ENCODE measurements around the gene AFM.

AFM gene

DNA sequence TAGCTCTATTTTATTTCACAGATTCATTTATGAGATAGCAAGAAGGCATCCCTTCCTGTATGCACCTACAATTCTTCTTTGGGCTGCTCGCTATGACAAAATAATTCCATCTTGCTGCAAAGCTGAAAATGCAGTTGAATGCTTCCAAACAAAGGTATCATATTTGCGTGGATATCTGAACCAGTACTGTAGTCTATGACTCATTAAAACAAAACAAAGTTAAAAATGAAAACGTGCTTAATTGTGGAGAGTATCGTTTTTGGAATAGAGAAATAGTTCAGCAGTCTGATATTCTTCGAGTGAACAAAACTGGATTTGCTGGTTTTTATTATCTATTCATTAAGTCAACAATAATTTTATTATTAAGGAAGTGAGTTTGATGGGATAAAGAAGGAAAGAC lies 39.3 kb upstream of the AFM start:
- DNase-seq = no peak
- Histone ChIP-seq H3K4me1 (ENCODE audit: control extremely low read depth in 1 of 4, control insufficient read depth in 4 of 4, insufficient read depth in 4 of 4, low read length in 3 of 4) (no peaks in the 10 kb centered on the region), H3K27ac (ENCODE audit: insufficient read depth in 1 of 2, low read depth in 1 of 2, low read length in 2 of 2, poor library complexity in 1 of 2, severe bottlenecking in 2 of 2) (no peak overlapping the region), H3K27me3 (replicated peaks in 2 of 5; ENCODE audit: control insufficient read depth in 4 of 5, insufficient read depth in 5 of 5, low read length in 4 of 5) (no peaks in the 10 kb centered on the region), H3K9me3 (ENCODE audit: control extremely low read depth in 1 of 5, control insufficient read depth in 4 of 5, insufficient read depth in 2 of 5, low read depth in 1 of 5, low read length in 4 of 5) (no peaks in the 10 kb centered on the region), H3K4me3 (ENCODE audit: control insufficient read depth in 1 of 7, extremely low read depth in 1 of 7, insufficient read depth in 4 of 7, low read depth in 2 of 7, low read length in 6 of 7) (no peak overlapping the region), H3K36me3 (ENCODE audit: control insufficient read depth in 4 of 4, insufficient read depth in 4 of 4, low read length in 3 of 4) (no peaks in the 10 kb centered on the region)
- POLR2A ChIA-PET = no interaction called here
- no CpG with 5 or more reads among the region's 5 CpGs for WGBS (ENCODE audit: insufficient coverage)
- CTCF ChIA-PET = no interaction called here

DNA sequence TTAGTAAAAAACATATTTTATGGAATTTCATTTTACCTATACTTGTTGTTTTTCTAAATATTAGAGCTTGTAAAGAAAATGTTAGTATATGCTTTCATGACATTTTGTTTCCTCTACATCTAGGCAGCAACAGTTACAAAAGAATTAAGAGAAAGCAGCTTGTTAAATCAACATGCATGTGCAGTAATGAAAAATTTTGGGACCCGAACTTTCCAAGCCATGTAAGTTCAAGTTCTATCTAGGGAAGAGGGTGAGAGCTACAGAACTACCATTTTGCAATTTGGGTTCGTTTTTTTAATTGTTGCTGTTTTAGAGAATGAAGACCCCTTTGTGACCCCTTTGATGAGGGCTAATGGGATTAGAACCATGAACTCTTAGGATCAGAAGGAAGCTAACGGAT lies 38.3 kb upstream of the AFM start:
- no peak for DNase-seq
- no peak overlapping the region for H3K4me3 ChIP-seq (ENCODE audit: control insufficient read depth in 1 of 7, extremely low read depth in 1 of 7, insufficient read depth in 4 of 7, low read depth in 2 of 7, low read length in 6 of 7)
- no peaks in the 10 kb centered on the region for H3K4me1 ChIP-seq (ENCODE audit: control extremely low read depth in 1 of 4, control insufficient read depth in 4 of 4, insufficient read depth in 4 of 4, low read length in 3 of 4)
- H3K36me3 ChIP-seq (ENCODE audit: control insufficient read depth in 4 of 4, insufficient read depth in 4 of 4, low read length in 3 of 4) = no peaks in the 10 kb centered on the region
- peaks cover 0 to 4% (median 0%) of the 10 kb centered on the region in 5 experiments for H3K27me3 ChIP-seq (replicated peaks in 2 of 5; ENCODE audit: control insufficient read depth in 4 of 5, insufficient read depth in 5 of 5, low read length in 4 of 5)
- H3K27ac ChIP-seq (ENCODE audit: insufficient read depth in 1 of 2, low read depth in 1 of 2, low read length in 2 of 2, poor library complexity in 1 of 2, severe bottlenecking in 2 of 2) = no peak overlapping the region
- 96% methylated on average over 2 of the region's 3 CpGs for WGBS (ENCODE audit: insufficient coverage)
- ChIA-PET CTCF (interaction anchor here (0.7 to 1.5 kb wide), 3 partner anchors 11 to 403 kb away, joined by 3 to 4 read pairs (median 3); no protein-coding TSS in a partner anchor), POLR2A (no interaction called here)
- H3K9me3 ChIP-seq (ENCODE audit: control extremely low read depth in 1 of 5, control insufficient read depth in 4 of 5, insufficient read depth in 2 of 5, low read depth in 1 of 5, low read length in 4 of 5) = no peaks in the 10 kb centered on the region

DNA sequence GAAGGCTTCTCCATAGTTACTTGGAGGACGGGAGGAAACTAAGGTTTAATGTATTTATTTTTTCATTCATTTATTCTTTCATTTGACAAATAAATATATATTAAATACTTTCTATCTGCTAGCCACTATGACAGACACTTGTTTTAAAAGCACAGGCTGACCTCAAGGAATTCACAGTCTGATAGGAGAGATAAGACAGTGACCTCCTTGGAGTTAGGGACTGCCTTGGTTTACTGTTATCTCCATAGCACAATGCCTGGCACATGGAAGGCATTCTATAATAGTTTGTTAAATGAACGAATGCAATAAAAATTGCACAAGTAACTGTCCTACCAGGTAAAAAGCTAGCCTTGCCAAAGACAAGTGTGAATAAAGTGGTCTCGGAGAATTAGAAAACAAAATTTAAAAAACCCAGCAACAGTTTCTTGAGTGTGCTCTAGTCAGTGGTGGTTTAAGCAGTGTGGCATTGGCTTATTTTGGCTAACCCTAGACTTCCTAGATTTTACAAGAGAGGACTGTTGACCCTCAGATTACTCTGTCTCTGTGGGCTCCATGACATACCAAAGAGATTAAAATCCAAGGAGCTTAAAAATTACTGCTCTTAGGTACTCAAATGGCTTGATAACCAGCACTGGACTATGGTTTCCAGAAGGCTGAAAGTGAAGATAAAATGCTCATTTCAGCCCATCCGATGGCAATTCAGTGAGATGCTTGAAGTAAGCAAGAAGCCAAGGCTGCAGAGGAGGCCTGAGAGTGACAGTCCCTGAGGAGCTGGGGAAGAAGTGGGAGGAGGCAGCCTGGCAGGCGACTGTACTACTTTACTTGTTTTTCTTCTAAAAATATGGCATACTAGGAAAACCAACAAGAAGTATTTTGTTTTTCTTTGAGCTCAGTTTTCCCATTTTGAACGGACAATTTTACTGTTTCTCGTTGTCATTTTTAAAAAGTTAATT lies 35.9 kb upstream of the AFM start:
- Histone ChIP-seq H3K36me3 (ENCODE audit: control insufficient read depth in 4 of 4, insufficient read depth in 4 of 4, low read length in 3 of 4) (no peaks in the 10 kb centered on the region), H3K27me3 (replicated peaks in 2 of 5; ENCODE audit: control insufficient read depth in 4 of 5, insufficient read depth in 5 of 5, low read length in 4 of 5) (peaks cover 0 to 4% (median 0%) of the 10 kb centered on the region in 5 experiments), H3K27ac (ENCODE audit: insufficient read depth in 1 of 2, low read depth in 1 of 2, low read length in 2 of 2, poor library complexity in 1 of 2, severe bottlenecking in 2 of 2) (no peak overlapping the region), H3K4me1 (ENCODE audit: control extremely low read depth in 1 of 4, control insufficient read depth in 4 of 4, insufficient read depth in 4 of 4, low read length in 3 of 4) (no peaks in the 10 kb centered on the region), H3K4me3 (ENCODE audit: control insufficient read depth in 1 of 7, extremely low read depth in 1 of 7, insufficient read depth in 4 of 7, low read depth in 2 of 7, low read length in 6 of 7) (no peak overlapping the region), H3K9me3 (ENCODE audit: control extremely low read depth in 1 of 5, control insufficient read depth in 4 of 5, insufficient read depth in 2 of 5, low read depth in 1 of 5, low read length in 4 of 5) (no peaks in the 10 kb centered on the region)
- ChIA-PET CTCF (interaction anchor here (0.6 to 2.8 kb wide), 12 partner anchors 13 to 1071 kb away, joined by 3 to 13 read pairs (median 4); partner anchors contain the start of gene ANKRD17), POLR2A (interaction anchor here (0.6 kb wide), 1 partner anchor 68 kb away, joined by 4 read pairs; no protein-coding TSS in a partner anchor)
- WGBS (ENCODE audit: insufficient coverage) = 94% methylated on average over 3 of the region's 7 CpGs
- DNase-seq = no peak

DNA sequence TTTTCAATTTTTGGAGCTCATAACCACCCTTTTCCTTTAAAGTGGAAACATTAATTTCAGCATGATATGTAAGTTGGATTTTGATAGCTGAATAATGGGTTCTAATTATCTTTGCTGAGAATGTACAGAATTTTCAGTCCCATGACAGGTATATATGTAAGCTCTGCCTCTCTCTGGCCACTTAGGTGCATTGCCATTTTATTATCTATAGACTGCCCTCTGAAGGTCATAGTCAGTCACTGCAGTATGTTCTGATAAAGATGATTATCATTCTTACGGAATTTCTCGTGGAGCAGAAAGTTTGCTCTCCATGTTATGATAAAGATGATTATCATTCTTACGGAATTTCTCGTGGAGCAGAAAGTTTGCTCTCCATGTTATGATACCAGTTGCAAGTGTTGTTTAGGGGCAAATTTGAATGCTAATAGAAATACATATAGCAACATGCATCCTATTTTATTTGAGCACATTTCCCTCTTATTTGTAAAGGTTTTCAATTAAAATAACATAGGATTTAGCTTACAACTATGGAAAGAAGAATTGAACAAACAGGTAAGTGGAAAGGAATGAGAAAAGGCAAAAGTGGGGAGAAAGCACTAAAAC lies 35.1 kb upstream of the AFM start:
- peaks cover 0 to 4% (median 0%) of the 10 kb centered on the region in 5 experiments for H3K27me3 ChIP-seq (replicated peaks in 2 of 5; ENCODE audit: control insufficient read depth in 4 of 5, insufficient read depth in 5 of 5, low read length in 4 of 5)
- no peak overlapping the region for H3K4me3 ChIP-seq (ENCODE audit: control insufficient read depth in 1 of 7, extremely low read depth in 1 of 7, insufficient read depth in 4 of 7, low read depth in 2 of 7, low read length in 6 of 7)
- no peaks in the 10 kb centered on the region for H3K9me3 ChIP-seq (ENCODE audit: control extremely low read depth in 1 of 5, control insufficient read depth in 4 of 5, insufficient read depth in 2 of 5, low read depth in 1 of 5, low read length in 4 of 5)
- POLR2A ChIA-PET = interaction anchor here (0.6 kb wide), 1 partner anchor 67 kb away, joined by 4 read pairs; no protein-coding TSS in a partner anchor
- no peaks in the 10 kb centered on the region for H3K4me1 ChIP-seq (ENCODE audit: control extremely low read depth in 1 of 4, control insufficient read depth in 4 of 4, insufficient read depth in 4 of 4, low read length in 3 of 4)
- CTCF ChIA-PET = interaction anchor here (0.6 to 2.8 kb wide), 12 partner anchors 12 to 1070 kb away, joined by 3 to 13 read pairs (median 4); partner anchors contain the start of gene ANKRD17
- peak; percentile 50 to 76 (median 71) for DNase-seq
- no CpG with 5 or more reads among the region's 4 CpGs for WGBS (ENCODE audit: insufficient coverage)
- H3K27ac ChIP-seq (ENCODE audit: insufficient read depth in 1 of 2, low read depth in 1 of 2, low read length in 2 of 2, poor library complexity in 1 of 2, severe bottlenecking in 2 of 2) = no peak overlapping the region
- H3K36me3 ChIP-seq (ENCODE audit: control insufficient read depth in 4 of 4, insufficient read depth in 4 of 4, low read length in 3 of 4) = no peaks in the 10 kb centered on the region

DNA sequence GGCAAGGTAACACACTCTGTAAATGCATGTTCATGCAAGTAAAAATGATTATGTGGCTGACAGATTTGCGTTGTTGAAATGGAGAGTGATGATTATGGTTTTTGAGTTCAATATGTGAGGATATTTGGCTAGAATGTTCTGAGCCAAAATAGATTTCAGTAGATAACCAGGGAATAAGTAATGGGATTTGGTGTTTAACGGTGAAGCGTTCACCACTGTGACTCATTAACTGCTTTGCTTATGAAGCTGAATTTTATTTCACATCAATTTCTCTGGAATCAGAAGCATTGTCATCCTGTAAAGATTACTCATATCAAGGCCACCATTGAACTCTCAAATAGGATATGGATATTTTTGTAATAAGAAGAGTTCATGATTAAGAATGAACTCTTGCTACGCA lies 33.9 kb upstream of the AFM start:
- no peak overlapping the region for H3K27ac ChIP-seq (ENCODE audit: insufficient read depth in 1 of 2, low read depth in 1 of 2, low read length in 2 of 2, poor library complexity in 1 of 2, severe bottlenecking in 2 of 2)
- H3K4me1 ChIP-seq (ENCODE audit: control extremely low read depth in 1 of 4, control insufficient read depth in 4 of 4, insufficient read depth in 4 of 4, low read length in 3 of 4) = no peaks in the 10 kb centered on the region
- CTCF ChIA-PET = interaction anchor here (1.0 to 2.8 kb wide), 2 partner anchors 11 to 15 kb away, joined by 4 to 13 read pairs; no protein-coding TSS in a partner anchor
- 86% methylated on average over 1 of the region's 4 CpGs for WGBS (ENCODE audit: insufficient coverage)
- POLR2A ChIA-PET = no interaction called here
- H3K4me3 ChIP-seq (ENCODE audit: control insufficient read depth in 1 of 7, extremely low read depth in 1 of 7, insufficient read depth in 4 of 7, low read depth in 2 of 7, low read length in 6 of 7) = no peak overlapping the region
- DNase-seq = no peak
- peaks cover 0 to 4% (median 0%) of the 10 kb centered on the region in 5 experiments for H3K27me3 ChIP-seq (replicated peaks in 2 of 5; ENCODE audit: control insufficient read depth in 4 of 5, insufficient read depth in 5 of 5, low read length in 4 of 5)
- H3K9me3 ChIP-seq (ENCODE audit: control extremely low read depth in 1 of 5, control insufficient read depth in 4 of 5, insufficient read depth in 2 of 5, low read depth in 1 of 5, low read length in 4 of 5) = no peaks in the 10 kb centered on the region
- no peaks in the 10 kb centered on the region for H3K36me3 ChIP-seq (ENCODE audit: control insufficient read depth in 4 of 4, insufficient read depth in 4 of 4, low read length in 3 of 4)

DNA sequence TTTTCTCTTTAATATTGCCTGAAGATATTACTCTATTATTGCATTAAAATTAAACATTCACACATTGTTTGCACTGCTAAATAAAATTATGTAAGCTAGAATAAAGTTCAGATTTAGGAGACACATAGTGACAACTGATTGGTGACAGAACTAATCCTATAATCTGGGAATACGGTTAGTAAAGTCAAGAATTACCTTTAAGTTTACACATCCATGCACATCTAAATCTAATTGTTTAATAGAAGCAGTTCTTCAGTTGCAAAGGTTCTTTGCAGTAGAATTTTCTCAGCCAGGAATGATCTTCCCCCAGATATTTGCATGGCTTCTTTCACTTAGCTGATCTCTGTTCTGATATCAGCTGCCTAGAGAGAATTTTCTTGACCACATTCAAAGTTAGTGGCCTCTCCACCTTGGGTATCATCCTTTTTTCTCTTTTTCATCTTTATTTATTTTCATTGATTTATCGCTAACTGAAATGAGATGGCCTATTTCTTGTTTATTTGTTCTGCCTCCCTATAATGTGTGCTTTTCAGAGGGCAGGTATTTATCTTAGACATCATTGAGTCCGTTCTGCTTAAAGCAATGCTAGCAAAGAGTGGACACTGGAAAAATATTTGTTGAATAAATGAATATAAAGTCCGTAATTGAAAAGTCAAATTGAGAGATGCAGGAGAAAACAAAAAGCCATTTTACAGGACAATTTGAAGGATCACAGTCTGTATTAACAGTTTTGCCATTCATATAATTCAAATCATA lies 32.9 kb upstream of the AFM start:
- DNase-seq = no peak
- Histone ChIP-seq H3K4me1 (ENCODE audit: control extremely low read depth in 1 of 4, control insufficient read depth in 4 of 4, insufficient read depth in 4 of 4, low read length in 3 of 4) (no peaks in the 10 kb centered on the region), H3K27me3 (replicated peaks in 2 of 5; ENCODE audit: control insufficient read depth in 4 of 5, insufficient read depth in 5 of 5, low read length in 4 of 5) (peaks cover 0 to 4% (median 0%) of the 10 kb centered on the region in 5 experiments), H3K4me3 (ENCODE audit: control insufficient read depth in 1 of 7, extremely low read depth in 1 of 7, insufficient read depth in 4 of 7, low read depth in 2 of 7, low read length in 6 of 7) (no peak overlapping the region), H3K9me3 (ENCODE audit: control extremely low read depth in 1 of 5, control insufficient read depth in 4 of 5, insufficient read depth in 2 of 5, low read depth in 1 of 5, low read length in 4 of 5) (no peaks in the 10 kb centered on the region), H3K36me3 (ENCODE audit: control insufficient read depth in 4 of 4, insufficient read depth in 4 of 4, low read length in 3 of 4) (no peaks in the 10 kb centered on the region), H3K27ac (ENCODE audit: insufficient read depth in 1 of 2, low read depth in 1 of 2, low read length in 2 of 2, poor library complexity in 1 of 2, severe bottlenecking in 2 of 2) (no peak overlapping the region)
- CTCF ChIA-PET = no interaction called here
- POLR2A ChIA-PET = no interaction called here
- WGBS (ENCODE audit: insufficient coverage) = 100% methylated on average over 1 of the region's 4 CpGs
